SK-N-SH treated with all-trans-retinoic acid at 6 μM for 48 hours (cell line): ENCODE data around the gene CPVL.

Experiments
- GLIS3 ChIP-seq: fragments of 250-450 bp; sonication (Bioruptor Pico); IDR thresholded peaks from 2 replicates; pipeline ENCODE4 v1.5.0; 2020; ENCODE audit warnings: mild to moderate bottlenecking, moderate library complexity
- OSR1 ChIP-seq: fragments of 250-450 bp; sonication (Bioruptor Pico); IDR thresholded peaks from 2 replicates; pipeline ENCODE4 v1.8.0; 2022; ENCODE audit warnings: moderate library complexity, mild to moderate bottlenecking, inconsistent platforms
- PPARA ChIP-seq: fragments of 250-450 bp; sonication (Bioruptor Pico); IDR thresholded peaks from 2 replicates; pipeline ENCODE4 v1.5.0; 2020; ENCODE audit warnings: mild to moderate bottlenecking, borderline replicate concordance
- RARB ChIP-seq: fragments of 250-450 bp; sonication (Bioruptor Pico); IDR thresholded peaks from 2 replicates; pipeline ENCODE4 v1.8.0; 2021; ENCODE audit warnings: mild to moderate bottlenecking, moderate library complexity
- SNAI2 ChIP-seq: fragments of 250-450 bp; sonication (Bioruptor Pico); IDR thresholded peaks from 2 replicates; pipeline ENCODE4 v1.5.0; 2020; ENCODE audit warnings: mild to moderate bottlenecking, moderate library complexity
- ZFP3 ChIP-seq: fragments of 250-450 bp; sonication (Bioruptor Pico); IDR thresholded peaks from 2 replicates; pipeline ENCODE4 v1.5.0; 2020; ENCODE audit warnings: mild to moderate bottlenecking, moderate library complexity
- ZFP30 ChIP-seq: fragments of 450-650 bp; formaldehyde crosslinking; IDR thresholded peaks from 2 replicates; pipeline ENCODE4 v1.5.0; 2022; ENCODE audit warnings: mild to moderate bottlenecking, moderate library complexity
- ZNF70 ChIP-seq: fragments of 450-650 bp; formaldehyde crosslinking; IDR thresholded peaks from 2 replicates; pipeline ENCODE4 v1.5.0; 2020; ENCODE audit warnings: mild to moderate bottlenecking, moderate library complexity
- ZNF8 ChIP-seq: fragments of 450-650 bp; formaldehyde crosslinking; IDR thresholded peaks from 2 replicates; pipeline ENCODE4 v1.5.0; 2020; ENCODE audit warnings: mild to moderate bottlenecking, moderate library complexity
- TF ChIP-seq, protein P1 (sequence below): fragments of 250-450 bp; sonication (Bioruptor Pico); IDR thresholded peaks from 2 replicates; pipeline ENCODE4 v1.5.0; 2020; ENCODE audit warnings: mild to moderate bottlenecking, moderate library complexity
- TF ChIP-seq, protein P2 (sequence below): fragments of 250-450 bp; sonication (Bioruptor Pico); IDR thresholded peaks from 2 replicates; pipeline ENCODE4 v1.8.0; 2021; ENCODE audit warnings: low read depth, mild to moderate bottlenecking, moderate library complexity, borderline replicate concordance
- TF ChIP-seq, protein P3 (sequence below): fragments of 250-450 bp; sonication (Bioruptor Pico); IDR thresholded peaks from 2 replicates; pipeline ENCODE4 v1.8.0; 2020; ENCODE audit warnings: mild to moderate bottlenecking, moderate library complexity, borderline replicate concordance
- TF ChIP-seq, protein P4 (sequence below): fragments of 250-450 bp; sonication (Bioruptor Pico); IDR thresholded peaks from 2 replicates; pipeline ENCODE4 v1.5.1; 2020; ENCODE audit warnings: low read depth, mild to moderate bottlenecking, moderate library complexity

DNA sequence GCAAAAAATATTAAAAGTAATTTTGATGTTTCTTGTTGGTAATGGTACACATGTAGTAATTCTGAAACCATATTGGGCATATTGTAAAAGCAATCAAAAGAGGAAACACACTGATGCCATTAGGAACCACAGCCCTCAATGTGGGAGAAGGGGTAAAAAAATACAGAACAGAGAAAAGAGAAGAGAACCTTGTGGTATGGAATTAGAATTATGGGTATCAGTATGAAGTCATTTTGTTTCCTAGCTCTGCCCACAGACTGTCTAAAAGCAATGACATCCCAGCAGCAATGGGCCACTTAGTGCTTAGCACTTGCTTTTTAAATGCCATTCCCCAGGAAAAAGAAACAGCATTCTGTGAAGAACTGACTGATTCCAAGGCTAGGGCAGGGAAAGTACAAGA lies 61.5 kb downstream of the CPVL start:
- TF ChIP-seq, protein P1, sequence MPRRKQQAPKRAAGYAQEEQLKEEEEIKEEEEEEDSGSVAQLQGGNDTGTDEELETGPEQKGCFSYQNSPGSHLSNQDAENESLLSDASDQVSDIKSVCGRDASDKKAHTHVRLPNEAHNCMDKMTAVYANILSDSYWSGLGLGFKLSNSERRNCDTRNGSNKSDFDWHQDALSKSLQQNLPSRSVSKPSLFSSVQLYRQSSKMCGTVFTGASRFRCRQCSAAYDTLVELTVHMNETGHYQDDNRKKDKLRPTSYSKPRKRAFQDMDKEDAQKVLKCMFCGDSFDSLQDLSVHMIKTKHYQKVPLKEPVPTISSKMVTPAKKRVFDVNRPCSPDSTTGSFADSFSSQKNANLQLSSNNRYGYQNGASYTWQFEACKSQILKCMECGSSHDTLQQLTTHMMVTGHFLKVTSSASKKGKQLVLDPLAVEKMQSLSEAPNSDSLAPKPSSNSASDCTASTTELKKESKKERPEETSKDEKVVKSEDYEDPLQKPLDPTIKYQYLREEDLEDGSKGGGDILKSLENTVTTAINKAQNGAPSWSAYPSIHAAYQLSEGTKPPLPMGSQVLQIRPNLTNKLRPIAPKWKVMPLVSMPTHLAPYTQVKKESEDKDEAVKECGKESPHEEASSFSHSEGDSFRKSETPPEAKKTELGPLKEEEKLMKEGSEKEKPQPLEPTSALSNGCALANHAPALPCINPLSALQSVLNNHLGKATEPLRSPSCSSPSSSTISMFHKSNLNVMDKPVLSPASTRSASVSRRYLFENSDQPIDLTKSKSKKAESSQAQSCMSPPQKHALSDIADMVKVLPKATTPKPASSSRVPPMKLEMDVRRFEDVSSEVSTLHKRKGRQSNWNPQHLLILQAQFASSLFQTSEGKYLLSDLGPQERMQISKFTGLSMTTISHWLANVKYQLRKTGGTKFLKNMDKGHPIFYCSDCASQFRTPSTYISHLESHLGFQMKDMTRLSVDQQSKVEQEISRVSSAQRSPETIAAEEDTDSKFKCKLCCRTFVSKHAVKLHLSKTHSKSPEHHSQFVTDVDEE (CRISPR knock-in tag) = no peak
- TF ChIP-seq OSR1 (CRISPR knock-in tag) (no peak), RARB (CRISPR knock-in tag) (no peak), ZNF70 (no peak), GLIS3 (CRISPR knock-in tag) (no peak), ZFP3 (CRISPR knock-in tag) (no peak), PPARA (CRISPR knock-in tag) (no peak), ZFP30 (CRISPR knock-in tag) (no peak), SNAI2 (CRISPR knock-in tag) (no peak), ZNF8 (CRISPR knock-in tag) (no peak)
- TF ChIP-seq, protein P2, sequence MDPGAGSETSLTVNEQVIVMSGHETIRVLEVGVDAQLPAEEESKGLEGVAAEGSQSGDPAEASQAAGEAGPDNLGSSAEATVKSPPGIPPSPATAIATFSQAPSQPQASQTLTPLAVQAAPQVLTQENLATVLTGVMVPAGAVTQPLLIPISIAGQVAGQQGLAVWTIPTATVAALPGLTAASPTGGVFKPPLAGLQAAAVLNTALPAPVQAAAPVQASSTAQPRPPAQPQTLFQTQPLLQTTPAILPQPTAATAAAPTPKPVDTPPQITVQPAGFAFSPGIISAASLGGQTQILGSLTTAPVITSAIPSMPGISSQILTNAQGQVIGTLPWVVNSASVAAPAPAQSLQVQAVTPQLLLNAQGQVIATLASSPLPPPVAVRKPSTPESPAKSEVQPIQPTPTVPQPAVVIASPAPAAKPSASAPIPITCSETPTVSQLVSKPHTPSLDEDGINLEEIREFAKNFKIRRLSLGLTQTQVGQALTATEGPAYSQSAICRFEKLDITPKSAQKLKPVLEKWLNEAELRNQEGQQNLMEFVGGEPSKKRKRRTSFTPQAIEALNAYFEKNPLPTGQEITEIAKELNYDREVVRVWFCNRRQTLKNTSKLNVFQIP (CRISPR knock-in tag) = no peak
- TF ChIP-seq, protein P3, sequence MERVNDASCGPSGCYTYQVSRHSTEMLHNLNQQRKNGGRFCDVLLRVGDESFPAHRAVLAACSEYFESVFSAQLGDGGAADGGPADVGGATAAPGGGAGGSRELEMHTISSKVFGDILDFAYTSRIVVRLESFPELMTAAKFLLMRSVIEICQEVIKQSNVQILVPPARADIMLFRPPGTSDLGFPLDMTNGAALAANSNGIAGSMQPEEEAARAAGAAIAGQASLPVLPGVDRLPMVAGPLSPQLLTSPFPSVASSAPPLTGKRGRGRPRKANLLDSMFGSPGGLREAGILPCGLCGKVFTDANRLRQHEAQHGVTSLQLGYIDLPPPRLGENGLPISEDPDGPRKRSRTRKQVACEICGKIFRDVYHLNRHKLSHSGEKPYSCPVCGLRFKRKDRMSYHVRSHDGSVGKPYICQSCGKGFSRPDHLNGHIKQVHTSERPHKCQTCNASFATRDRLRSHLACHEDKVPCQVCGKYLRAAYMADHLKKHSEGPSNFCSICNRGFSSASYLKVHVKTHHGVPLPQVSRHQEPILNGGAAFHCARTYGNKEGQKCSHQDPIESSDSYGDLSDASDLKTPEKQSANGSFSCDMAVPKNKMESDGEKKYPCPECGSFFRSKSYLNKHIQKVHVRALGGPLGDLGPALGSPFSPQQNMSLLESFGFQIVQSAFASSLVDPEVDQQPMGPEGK (CRISPR knock-in tag) = no peak
- TF ChIP-seq, protein P4, sequence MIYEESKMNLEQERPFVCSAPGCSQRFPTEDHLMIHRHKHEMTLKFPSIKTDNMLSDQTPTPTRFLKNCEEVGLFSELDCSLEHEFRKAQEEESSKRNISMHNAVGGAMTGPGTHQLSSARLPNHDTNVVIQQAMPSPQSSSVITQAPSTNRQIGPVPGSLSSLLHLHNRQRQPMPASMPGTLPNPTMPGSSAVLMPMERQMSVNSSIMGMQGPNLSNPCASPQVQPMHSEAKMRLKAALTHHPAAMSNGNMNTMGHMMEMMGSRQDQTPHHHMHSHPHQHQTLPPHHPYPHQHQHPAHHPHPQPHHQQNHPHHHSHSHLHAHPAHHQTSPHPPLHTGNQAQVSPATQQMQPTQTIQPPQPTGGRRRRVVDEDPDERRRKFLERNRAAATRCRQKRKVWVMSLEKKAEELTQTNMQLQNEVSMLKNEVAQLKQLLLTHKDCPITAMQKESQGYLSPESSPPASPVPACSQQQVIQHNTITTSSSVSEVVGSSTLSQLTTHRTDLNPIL (CRISPR knock-in tag) = no peak
